Neural progenitor cell (in vitro differentiated cells): ENCODE data around the gene FBXO27. TPM values are rescaled to one million over a fixed set of nuclear protein-coding genes. Genes with fewer than 3 reads are reported as not detected.

ENCODE experiments used
- DNase-seq: peaks from one replicate; pipeline ENCODE4 v3.0.0-alpha.2; 2016; ENCODE audit warnings: low spot score
- H2AFZ ChIP-seq: fragments of 200-600 bp; sonication (generic); replicated peaks from 2 replicates; pipeline ENCODE4 v1.6.1; 2016; ENCODE audit warnings: antibody characterized with exemption
- H3F3A ChIP-seq: fragments of 200-600 bp; sonication (generic); 2 replicates; pipeline ENCODE4 v1.6.1; 2016; ENCODE audit warnings: antibody characterized with exemption, low read depth
- H3K27ac ChIP-seq: fragments of 200-600 bp; sonication (generic); 2 replicates; pipeline ENCODE4 v1.5.1; 2016; ENCODE audit warnings: mild to moderate bottlenecking
- H3K27me3 ChIP-seq: fragments of 200-600 bp; sonication (generic); 2 replicates; pipeline ENCODE4 v1.6.1; 2016; ENCODE audit warnings: mild to moderate bottlenecking, moderate library complexity
- H3K36me3 ChIP-seq: fragments of 200-600 bp; sonication (generic); 2 replicates; pipeline ENCODE4 v1.5.1; 2016
- H3K4me1 ChIP-seq: fragments of 200-600 bp; sonication (generic); 2 replicates; pipeline ENCODE4 v1.6.1; 2016; ENCODE audit warnings: mixed run types
- H3K4me2 ChIP-seq: fragments of 200-600 bp; sonication (generic); 2 replicates; pipeline ENCODE4 v1.6.1; 2016
- H3K4me3 ChIP-seq: fragments of 200-600 bp; sonication (generic); 2 replicates; pipeline ENCODE4 v1.5.1; 2016
- H3K79me2 ChIP-seq: fragments of 200-600 bp; sonication (generic); 2 replicates; pipeline ENCODE4 v1.6.1; 2016; ENCODE audit warnings: low read depth
- H3K9ac ChIP-seq: fragments of 200-600 bp; sonication (generic); 2 replicates; pipeline ENCODE4 v1.6.1; 2016
- H3K9me3 ChIP-seq: fragments of 200-600 bp; sonication (generic); 2 replicates; pipeline ENCODE4 v1.5.1; 2016; ENCODE audit warnings: low read depth
- H4K20me1 ChIP-seq: fragments of 200-600 bp; sonication (generic); 2 replicates; pipeline ENCODE4 v1.6.1; 2016; ENCODE audit warnings: low read depth
- H3K27ac Mint-ChIP-seq: 3 replicates; pipeline ENCODE4 v1.8.0; 2021; ENCODE audit warnings: mixed read lengths
- H3K27me3 Mint-ChIP-seq: 2 replicates; pipeline ENCODE4 v1.8.0; 2022; ENCODE audit warnings: low read depth, mild to moderate bottlenecking, inconsistent platforms, moderate library complexity, mixed read lengths; ENCODE audit not compliant: insufficient read depth
- H3K36me3 Mint-ChIP-seq: 3 replicates; pipeline ENCODE4 v1.8.0; 2021; ENCODE audit warnings: mixed read lengths
- H3K4me1 Mint-ChIP-seq: 3 replicates; pipeline ENCODE4 v1.8.0; 2021; ENCODE audit warnings: mixed read lengths
- H3K4me3 Mint-ChIP-seq: 3 replicates; pipeline ENCODE4 v1.8.0; 2021; ENCODE audit warnings: mild to moderate bottlenecking, moderate library complexity, mixed read lengths
- H3K9me3 Mint-ChIP-seq: 3 replicates; pipeline ENCODE4 v1.8.0; 2020; ENCODE audit warnings: mixed read lengths
- CTCF ChIP-seq: fragments of 200-600 bp; sonication (generic); IDR thresholded peaks from 2 replicates; pipeline ENCODE4 v1.5.1; 2017; ENCODE audit warnings: antibody characterized with exemption, mild to moderate bottlenecking
- EZH2 ChIP-seq: fragments of 200-600 bp; sonication (generic); IDR thresholded peaks from 2 replicates; pipeline ENCODE4 v1.6.1; 2017; ENCODE audit warnings: antibody characterized with exemption, mild to moderate bottlenecking, moderate library complexity
- EZH2phosphoT487 ChIP-seq: fragments of 200-600 bp; sonication (generic); IDR thresholded peaks from 2 replicates; pipeline ENCODE4 v1.6.1; 2017; ENCODE audit warnings: antibody characterized with exemption
- total RNA-seq: library from RNA; depleted of rRNA; stranded (reverse); fragments of >200 nt; gene quantifications from 2 replicates; pipeline ENCODE4 v1.2.3, GENCODE V29; 2015; ENCODE audit warnings: low replicate concordance

Gene FBXO27
- total RNA-seq, 1 donor from 2014 or later: 3.1 TPM

- no peak overlapping the region for H3K9ac ChIP-seq
- peaks cover 12% of the 10 kb centered on the region for H3K4me1 Mint-ChIP-seq
- no peaks in the 10 kb centered on the region for H3K4me1 ChIP-seq
- no peaks in the 10 kb centered on the region for H4K20me1 ChIP-seq
- H3K27me3 Mint-ChIP-seq: peaks cover 24% of the 10 kb centered on the region
- H3K36me3 Mint-ChIP-seq: no peaks in the 10 kb centered on the region
- H3K9me3 ChIP-seq: no peaks in the 10 kb centered on the region
- no peak overlapping the region for H3K27ac Mint-ChIP-seq
- no peak for DNase-seq
- H3K36me3 ChIP-seq: no peaks in the 10 kb centered on the region
- H3K79me2 ChIP-seq: no peaks in the 10 kb centered on the region
- no peak overlapping the region for H3K4me2 ChIP-seq
- H3K27ac ChIP-seq: no peak overlapping the region
- no peak overlapping the region for H2AFZ ChIP-seq
- H3K4me3 Mint-ChIP-seq: no peak overlapping the region
- H3K27me3 ChIP-seq: peaks cover 28% of the 10 kb centered on the region
- no peak for TF ChIP-seq CTCF
- TF ChIP-seq EZH2phosphoT487: no peak
- no peak for TF ChIP-seq EZH2
- H3F3A ChIP-seq: peaks cover 10% of the 10 kb centered on the region
- H3K4me3 ChIP-seq: no peak overlapping the region
- peaks cover 5% of the 10 kb centered on the region for H3K9me3 Mint-ChIP-seq
Measured at GRCh38 chr19:39037194-39037593, 4.8 kb upstream of the FBXO27 start.

GRCh38 chr19:39036581-39036980 is 4.2 kb upstream of the FBXO27 start:
- Mint-ChIP-seq H3K4me3 (no peak overlapping the region), H3K4me1 (peaks cover 12% of the 10 kb centered on the region), H3K36me3 (no peaks in the 10 kb centered on the region), H3K9me3 (peaks cover 5% of the 10 kb centered on the region), H3K27ac (no peak overlapping the region), H3K27me3 (peaks cover 26% of the 10 kb centered on the region)
- H3K4me2 ChIP-seq: no peak overlapping the region
- no peaks in the 10 kb centered on the region for H3K36me3 ChIP-seq
- no peaks in the 10 kb centered on the region for H4K20me1 ChIP-seq
- no peak for TF ChIP-seq EZH2
- TF ChIP-seq EZH2phosphoT487: no peak
- no peak for TF ChIP-seq CTCF
- H3K27ac ChIP-seq: no peak overlapping the region
- no peak overlapping the region for H2AFZ ChIP-seq
- H3K9me3 ChIP-seq: no peaks in the 10 kb centered on the region
- H3F3A ChIP-seq: peaks cover 16% of the 10 kb centered on the region
- no peak overlapping the region for H3K4me3 ChIP-seq
- peaks cover 28% of the 10 kb centered on the region for H3K27me3 ChIP-seq
- H3K79me2 ChIP-seq: no peaks in the 10 kb centered on the region
- H3K9ac ChIP-seq: no peak overlapping the region
- no peak for DNase-seq
- no peaks in the 10 kb centered on the region for H3K4me1 ChIP-seq

GRCh38 chr19:39031368-39032062 is 834 bp downstream of the FBXO27 start:
- Histone ChIP-seq H4K20me1 (no peaks in the 10 kb centered on the region), H3K27me3 (peaks cover 16% of the 10 kb centered on the region), H2AFZ (peak overlapping the region; percentile 91), H3F3A (peaks cover 27% of the 10 kb centered on the region), H3K9me3 (no peaks in the 10 kb centered on the region), H3K4me3 (peak overlapping the region; percentile 74), H3K4me1 (no peaks in the 10 kb centered on the region), H3K4me2 (peak overlapping the region; percentile 90), H3K79me2 (no peaks in the 10 kb centered on the region), H3K9ac (no peak overlapping the region), H3K27ac (no peak overlapping the region), H3K36me3 (no peaks in the 10 kb centered on the region)
- peak; percentile 99 for DNase-seq
- TF ChIP-seq EZH2 (peak; percentile 44), EZH2phosphoT487 (no peak), CTCF (peak; percentile 13)
- H3K9me3 Mint-ChIP-seq: peaks cover 8% of the 10 kb centered on the region
- no peaks in the 10 kb centered on the region for H3K36me3 Mint-ChIP-seq
- peak overlapping the region; percentile 81 for H3K4me3 Mint-ChIP-seq
- H3K27ac Mint-ChIP-seq: no peak overlapping the region
- peaks cover 26% of the 10 kb centered on the region for H3K27me3 Mint-ChIP-seq
- no peaks in the 10 kb centered on the region for H3K4me1 Mint-ChIP-seq
